GM12875 (cell line): ENCODE measurements around the gene PFKFB4.

Source experiments
- H3K4me3 ChIP-seq: one replicate; pipeline ENCODE4 v1.5.1; 2011; ENCODE audit warnings: low read depth, low read length, control low read depth
- TF ChIP-seq, protein P1 (sequence below): IDR thresholded peaks from 2 replicates; pipeline ENCODE4 v1.5.1; 2011; ENCODE audit warnings: low read depth, mild to moderate bottlenecking, control low read depth, inconsistent platforms, low read length, moderate library complexity, borderline replicate concordance; ENCODE audit not compliant: insufficient read depth

Gene PFKFB4

DNA sequence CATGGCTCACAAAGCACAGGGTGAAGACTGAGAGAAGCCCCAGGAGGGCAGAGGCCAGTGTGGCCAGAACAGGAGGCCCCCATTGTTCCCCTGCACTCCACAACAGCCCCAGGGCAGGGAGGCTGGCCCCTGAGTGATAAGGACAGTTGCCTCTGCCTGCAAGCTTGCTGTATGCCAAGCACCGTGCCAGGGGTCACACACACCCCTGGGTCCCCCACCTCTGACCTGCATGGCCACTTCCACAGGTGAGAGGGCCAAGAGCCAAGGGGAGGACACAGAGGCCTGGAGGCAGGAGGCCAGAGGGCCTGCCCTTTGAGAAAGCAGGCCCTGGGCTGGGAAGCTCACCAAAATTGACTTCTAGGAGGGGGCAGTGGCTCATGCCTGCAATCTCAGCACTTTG is 86.3 kb downstream of the PFKFB4 start:
- no peak overlapping the region for H3K4me3 ChIP-seq

DNA sequence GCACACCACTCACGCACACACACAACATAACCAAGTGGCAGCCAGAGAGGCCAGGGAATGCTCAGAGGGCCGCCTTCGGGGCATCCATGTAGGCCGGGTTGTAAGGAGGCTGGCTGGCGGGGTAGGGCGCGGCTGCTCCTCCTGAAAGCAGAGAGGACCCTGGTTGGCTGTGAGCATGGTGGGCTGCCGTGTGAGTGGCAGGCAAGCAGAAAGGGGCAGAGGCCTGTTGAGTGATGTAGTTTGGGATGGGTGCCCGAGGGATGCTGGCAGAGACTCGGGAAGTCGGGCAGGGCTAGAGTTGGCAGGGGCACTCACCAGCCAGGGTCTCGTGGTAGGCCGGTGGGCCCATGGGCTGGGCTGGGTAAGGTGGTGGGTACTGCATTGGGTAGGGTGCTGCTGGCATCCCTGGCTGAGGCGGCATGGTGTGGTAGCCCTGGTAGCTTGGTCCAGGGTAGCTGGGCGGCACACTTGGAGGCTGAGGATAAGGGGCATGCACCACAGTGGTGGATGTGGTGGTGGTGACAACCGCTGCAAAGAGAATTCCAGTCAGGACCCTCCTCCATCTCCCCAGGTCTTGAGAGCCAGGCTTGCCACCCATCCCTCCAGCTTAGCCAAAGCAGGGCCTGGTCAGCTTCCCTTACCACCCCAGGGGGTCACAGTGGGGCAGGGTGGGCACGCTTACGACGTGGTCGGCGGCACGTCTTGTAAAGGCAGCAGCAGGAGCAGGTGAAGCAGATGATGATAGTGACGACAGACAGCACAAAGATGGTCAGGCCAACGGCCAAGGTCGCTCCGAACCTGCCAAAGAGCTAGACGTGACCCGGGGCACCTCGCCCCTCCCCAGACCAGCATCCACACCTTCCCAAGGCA is 87.3 kb downstream of the PFKFB4 start:
- TF ChIP-seq, protein P1, sequence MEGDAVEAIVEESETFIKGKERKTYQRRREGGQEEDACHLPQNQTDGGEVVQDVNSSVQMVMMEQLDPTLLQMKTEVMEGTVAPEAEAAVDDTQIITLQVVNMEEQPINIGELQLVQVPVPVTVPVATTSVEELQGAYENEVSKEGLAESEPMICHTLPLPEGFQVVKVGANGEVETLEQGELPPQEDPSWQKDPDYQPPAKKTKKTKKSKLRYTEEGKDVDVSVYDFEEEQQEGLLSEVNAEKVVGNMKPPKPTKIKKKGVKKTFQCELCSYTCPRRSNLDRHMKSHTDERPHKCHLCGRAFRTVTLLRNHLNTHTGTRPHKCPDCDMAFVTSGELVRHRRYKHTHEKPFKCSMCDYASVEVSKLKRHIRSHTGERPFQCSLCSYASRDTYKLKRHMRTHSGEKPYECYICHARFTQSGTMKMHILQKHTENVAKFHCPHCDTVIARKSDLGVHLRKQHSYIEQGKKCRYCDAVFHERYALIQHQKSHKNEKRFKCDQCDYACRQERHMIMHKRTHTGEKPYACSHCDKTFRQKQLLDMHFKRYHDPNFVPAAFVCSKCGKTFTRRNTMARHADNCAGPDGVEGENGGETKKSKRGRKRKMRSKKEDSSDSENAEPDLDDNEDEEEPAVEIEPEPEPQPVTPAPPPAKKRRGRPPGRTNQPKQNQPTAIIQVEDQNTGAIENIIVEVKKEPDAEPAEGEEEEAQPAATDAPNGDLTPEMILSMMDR: no peak
- H3K4me3 ChIP-seq: no peak overlapping the region

More for the DNA sequence above, 86.3 kb downstream of the PFKFB4 start:
- TF ChIP-seq, protein P1: no peak

DNA sequence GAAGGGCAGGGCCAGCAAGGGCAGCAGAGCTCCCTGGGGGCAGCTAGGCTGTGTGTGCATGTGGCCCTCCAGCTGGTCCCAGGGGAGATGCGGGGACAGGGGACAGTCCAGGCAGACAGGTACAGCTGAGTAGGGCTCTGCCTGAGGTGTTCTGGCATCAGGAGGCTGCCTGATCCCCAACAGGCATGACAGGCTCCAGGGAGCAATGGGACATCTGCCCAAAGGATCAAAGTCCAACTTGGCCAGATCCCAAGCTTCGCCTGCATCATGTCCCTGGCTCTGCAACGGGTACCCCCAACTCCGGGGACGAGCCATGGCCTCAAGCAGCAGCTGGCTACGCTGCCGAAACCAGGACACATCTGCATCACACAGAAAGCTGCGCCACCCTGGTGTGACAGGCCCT is 88.3 kb downstream of the PFKFB4 start:
- TF ChIP-seq, protein P1: no peak
- H3K4me3 ChIP-seq: no peak overlapping the region
